ENCODE results near the gene KIAA1217. TPM values are rescaled to one million over a fixed set of nuclear protein-coding genes. Genes with fewer than 3 reads are reported as not detected.

The KIAA1217 gene
- polyA plus RNA-seq, 2 donors = 18.3 to 22.2 TPM

- Histone ChIP-seq H3K4me1 (ENCODE audit: control insufficient read depth in 2 of 2, insufficient read depth in 2 of 2, low read length in 1 of 2) (peaks cover 0 to 6% of the 10 kb centered on the region in 2 donors), H3K36me3 (ENCODE audit: control insufficient read depth in 2 of 2, insufficient read depth in 2 of 2, low read length in 1 of 2) (peaks cover 0 to 3% of the 10 kb centered on the region in 2 donors), H3K27ac (ENCODE audit: low read depth in 2 of 2, low read length in 1 of 2) (peak overlapping the region; percentile 77 to 88), H3K4me3 (ENCODE audit: low read depth in 1 of 2, low read length in 2 of 2) (no peak overlapping the region), H3K27me3 (ENCODE audit: control insufficient read depth in 1 of 2, insufficient read depth in 2 of 2, low read length in 2 of 2) (no peaks in the 10 kb centered on the region), H3K9me3 (ENCODE audit: control insufficient read depth in 2 of 2, insufficient read depth in 1 of 2, low read depth in 1 of 2, low read length in 1 of 2) (no peaks in the 10 kb centered on the region)
- WGBS, 2 donors = 38 to 43% methylated on average over 16 of the region's 16 CpGs
Measured at GRCh38 chr10:24465891-24466818, 257.2 kb downstream of the KIAA1217 start.

GRCh38 chr10:24467136-24467535 is 258.2 kb downstream of the KIAA1217 start:
- H3K36me3 ChIP-seq (ENCODE audit: control insufficient read depth in 2 of 2, insufficient read depth in 2 of 2, low read length in 1 of 2) = peaks cover 2 to 3% of the 10 kb centered on the region in 2 donors
- 27 to 35% methylated on average over 1 of the region's 1 CpG for WGBS, 2 donors
- peak overlapping the region in 1 of 2 donors; percentile 41 for H3K4me3 ChIP-seq (ENCODE audit: low read depth in 1 of 2, low read length in 2 of 2)
- no peak overlapping the region for H3K27ac ChIP-seq (ENCODE audit: low read depth in 2 of 2, low read length in 1 of 2)
- peaks cover 0 to 6% of the 10 kb centered on the region in 2 donors for H3K4me1 ChIP-seq (ENCODE audit: control insufficient read depth in 2 of 2, insufficient read depth in 2 of 2, low read length in 1 of 2)
- no peaks in the 10 kb centered on the region for H3K27me3 ChIP-seq (ENCODE audit: control insufficient read depth in 1 of 2, insufficient read depth in 2 of 2, low read length in 2 of 2)
- H3K9me3 ChIP-seq (ENCODE audit: control insufficient read depth in 2 of 2, insufficient read depth in 1 of 2, low read depth in 1 of 2, low read length in 1 of 2) = no peaks in the 10 kb centered on the region

GRCh38 chr10:24467605-24468004 is 258.7 kb downstream of the KIAA1217 start:
- no peaks in the 10 kb centered on the region for H3K9me3 ChIP-seq (ENCODE audit: control insufficient read depth in 2 of 2, insufficient read depth in 1 of 2, low read depth in 1 of 2, low read length in 1 of 2)
- WGBS, 2 donors = 44 to 58% methylated on average over 2 of the region's 2 CpGs
- peaks cover 0 to 6% of the 10 kb centered on the region in 2 donors for H3K4me1 ChIP-seq (ENCODE audit: control insufficient read depth in 2 of 2, insufficient read depth in 2 of 2, low read length in 1 of 2)
- H3K27me3 ChIP-seq (ENCODE audit: control insufficient read depth in 1 of 2, insufficient read depth in 2 of 2, low read length in 2 of 2) = no peaks in the 10 kb centered on the region
- peak overlapping the region in 1 of 2 donors; percentile 41 for H3K4me3 ChIP-seq (ENCODE audit: low read depth in 1 of 2, low read length in 2 of 2)
- H3K27ac ChIP-seq (ENCODE audit: low read depth in 2 of 2, low read length in 1 of 2) = no peak overlapping the region
- peaks cover 0 to 4% of the 10 kb centered on the region in 2 donors for H3K36me3 ChIP-seq (ENCODE audit: control insufficient read depth in 2 of 2, insufficient read depth in 2 of 2, low read length in 1 of 2)

- H3K36me3 ChIP-seq (ENCODE audit: control insufficient read depth in 2 of 2, insufficient read depth in 2 of 2, low read length in 1 of 2) = peaks cover 3 to 10% of the 10 kb centered on the region in 2 donors
- peak overlapping the region in 1 of 2 donors; percentile 41 for H3K4me3 ChIP-seq (ENCODE audit: low read depth in 1 of 2, low read length in 2 of 2)
- WGBS, 2 donors = 38 to 41% methylated on average over 6 of the region's 6 CpGs
- H3K27ac ChIP-seq (ENCODE audit: low read depth in 2 of 2, low read length in 1 of 2) = peak overlapping the region; percentile 5 to 29
- no peaks in the 10 kb centered on the region for H3K27me3 ChIP-seq (ENCODE audit: control insufficient read depth in 1 of 2, insufficient read depth in 2 of 2, low read length in 2 of 2)
- H3K9me3 ChIP-seq (ENCODE audit: control insufficient read depth in 2 of 2, insufficient read depth in 1 of 2, low read depth in 1 of 2, low read length in 1 of 2) = no peaks in the 10 kb centered on the region
- peaks cover 0 to 6% of the 10 kb centered on the region in 2 donors for H3K4me1 ChIP-seq (ENCODE audit: control insufficient read depth in 2 of 2, insufficient read depth in 2 of 2, low read length in 1 of 2)
Measured at GRCh38 chr10:24468281-24468751, 259.4 kb downstream of the KIAA1217 start.

- Histone ChIP-seq H3K9me3 (ENCODE audit: control insufficient read depth in 2 of 2, insufficient read depth in 1 of 2, low read depth in 1 of 2, low read length in 1 of 2) (no peaks in the 10 kb centered on the region), H3K27ac (ENCODE audit: low read depth in 2 of 2, low read length in 1 of 2) (no peak overlapping the region), H3K4me3 (ENCODE audit: low read depth in 1 of 2, low read length in 2 of 2) (no peak overlapping the region), H3K27me3 (ENCODE audit: control insufficient read depth in 1 of 2, insufficient read depth in 2 of 2, low read length in 2 of 2) (no peaks in the 10 kb centered on the region), H3K4me1 (ENCODE audit: control insufficient read depth in 2 of 2, insufficient read depth in 2 of 2, low read length in 1 of 2) (no peaks in the 10 kb centered on the region), H3K36me3 (ENCODE audit: control insufficient read depth in 2 of 2, insufficient read depth in 2 of 2, low read length in 1 of 2) (peaks cover 7 to 10% of the 10 kb centered on the region in 2 donors)
- WGBS, 2 donors = 54 to 72% methylated on average over 8 of the region's 8 CpGs
Measured at GRCh38 chr10:24469993-24470392, 261.1 kb downstream of the KIAA1217 start.

- H3K36me3 ChIP-seq (ENCODE audit: control insufficient read depth in 2 of 2, insufficient read depth in 2 of 2, low read length in 1 of 2) = peaks cover 10% of the 10 kb centered on the region in 2 donors
- H3K27me3 ChIP-seq (ENCODE audit: control insufficient read depth in 1 of 2, insufficient read depth in 2 of 2, low read length in 2 of 2) = no peaks in the 10 kb centered on the region
- WGBS, 2 donors = 79 to 94% methylated on average over 3 of the region's 3 CpGs
- no peak overlapping the region for H3K27ac ChIP-seq (ENCODE audit: low read depth in 2 of 2, low read length in 1 of 2)
- no peaks in the 10 kb centered on the region for H3K4me1 ChIP-seq (ENCODE audit: control insufficient read depth in 2 of 2, insufficient read depth in 2 of 2, low read length in 1 of 2)
- H3K4me3 ChIP-seq (ENCODE audit: low read depth in 1 of 2, low read length in 2 of 2) = no peak overlapping the region
- no peaks in the 10 kb centered on the region for H3K9me3 ChIP-seq (ENCODE audit: control insufficient read depth in 2 of 2, insufficient read depth in 1 of 2, low read depth in 1 of 2, low read length in 1 of 2)
Measured at GRCh38 chr10:24475598-24475997, 266.7 kb downstream of the KIAA1217 start.

- no peak overlapping the region for H3K27ac ChIP-seq (ENCODE audit: low read depth in 2 of 2, low read length in 1 of 2)
- peaks cover 8 to 10% of the 10 kb centered on the region in 2 donors for H3K36me3 ChIP-seq (ENCODE audit: control insufficient read depth in 2 of 2, insufficient read depth in 2 of 2, low read length in 1 of 2)
- H3K4me3 ChIP-seq (ENCODE audit: low read depth in 1 of 2, low read length in 2 of 2) = no peak overlapping the region
- 91 to 95% methylated on average over 2 of the region's 2 CpGs for WGBS, 2 donors
- no peaks in the 10 kb centered on the region for H3K27me3 ChIP-seq (ENCODE audit: control insufficient read depth in 1 of 2, insufficient read depth in 2 of 2, low read length in 2 of 2)
- no peaks in the 10 kb centered on the region for H3K4me1 ChIP-seq (ENCODE audit: control insufficient read depth in 2 of 2, insufficient read depth in 2 of 2, low read length in 1 of 2)
- H3K9me3 ChIP-seq (ENCODE audit: control insufficient read depth in 2 of 2, insufficient read depth in 1 of 2, low read depth in 1 of 2, low read length in 1 of 2) = no peaks in the 10 kb centered on the region
Measured at GRCh38 chr10:24476913-24477701, 268.2 kb downstream of the KIAA1217 start.

GRCh38 chr10:24477915-24478314 is 269.0 kb downstream of the KIAA1217 start:
- no peak overlapping the region for H3K4me3 ChIP-seq (ENCODE audit: low read depth in 1 of 2, low read length in 2 of 2)
- H3K9me3 ChIP-seq (ENCODE audit: control insufficient read depth in 2 of 2, insufficient read depth in 1 of 2, low read depth in 1 of 2, low read length in 1 of 2) = no peaks in the 10 kb centered on the region
- H3K36me3 ChIP-seq (ENCODE audit: control insufficient read depth in 2 of 2, insufficient read depth in 2 of 2, low read length in 1 of 2) = peaks cover 3 to 7% of the 10 kb centered on the region in 2 donors
- H3K27ac ChIP-seq (ENCODE audit: low read depth in 2 of 2, low read length in 1 of 2) = no peak overlapping the region
- 90 to 92% methylated on average over 3 of the region's 3 CpGs for WGBS, 2 donors
- no peaks in the 10 kb centered on the region for H3K27me3 ChIP-seq (ENCODE audit: control insufficient read depth in 1 of 2, insufficient read depth in 2 of 2, low read length in 2 of 2)
- H3K4me1 ChIP-seq (ENCODE audit: control insufficient read depth in 2 of 2, insufficient read depth in 2 of 2, low read length in 1 of 2) = no peaks in the 10 kb centered on the region

GRCh38 chr10:24479806-24480205 is 270.9 kb downstream of the KIAA1217 start:
- Histone ChIP-seq H3K4me1 (ENCODE audit: control insufficient read depth in 2 of 2, insufficient read depth in 2 of 2, low read length in 1 of 2) (peaks cover 0 to 4% of the 10 kb centered on the region in 2 donors), H3K27me3 (ENCODE audit: control insufficient read depth in 1 of 2, insufficient read depth in 2 of 2, low read length in 2 of 2) (no peaks in the 10 kb centered on the region), H3K36me3 (ENCODE audit: control insufficient read depth in 2 of 2, insufficient read depth in 2 of 2, low read length in 1 of 2) (peaks cover 0 to 3% of the 10 kb centered on the region in 2 donors), H3K27ac (ENCODE audit: low read depth in 2 of 2, low read length in 1 of 2) (no peak overlapping the region), H3K9me3 (ENCODE audit: control insufficient read depth in 2 of 2, insufficient read depth in 1 of 2, low read depth in 1 of 2, low read length in 1 of 2) (no peaks in the 10 kb centered on the region), H3K4me3 (ENCODE audit: low read depth in 1 of 2, low read length in 2 of 2) (no peak overlapping the region)
- 70 to 84% methylated on average over 4 of the region's 4 CpGs for WGBS, 2 donors

Measured in esophagus (tissue), 2 donors.